Ovary (tissue), 3 donors: ENCODE data around the gene IGFBP7.

Source experiments
- EP300 ChIP-seq: sonication (generic); formaldehyde crosslinking; IDR thresholded peaks from one replicate; pipeline ENCODE4 v1.6.1; 2017; ENCODE audit warnings: antibody characterized with exemption
- POLR2A ChIP-seq: fragments of 450-650 bp; IDR thresholded peaks from one replicate; pipeline ENCODE4 v1.6.1; 2017; ENCODE audit warnings: antibody characterized with exemption, mild to moderate bottlenecking, moderate library complexity
- TF ChIP-seq, protein P1 (sequence below), 3 donors: fragments of 450-650 bp in 2 of 3; fragments of 200-600 bp in 1 of 3; IDR thresholded peaks; one replicate each; pipeline versions ENCODE4 v1.5.1 to v1.8.0; 2016 to 2022; ENCODE audit warnings: antibody characterized with exemption in 3 of 3, mild to moderate bottlenecking in 1 of 3
- donor health status: DM: no; HTN: no; CAD: no.

DNA sequence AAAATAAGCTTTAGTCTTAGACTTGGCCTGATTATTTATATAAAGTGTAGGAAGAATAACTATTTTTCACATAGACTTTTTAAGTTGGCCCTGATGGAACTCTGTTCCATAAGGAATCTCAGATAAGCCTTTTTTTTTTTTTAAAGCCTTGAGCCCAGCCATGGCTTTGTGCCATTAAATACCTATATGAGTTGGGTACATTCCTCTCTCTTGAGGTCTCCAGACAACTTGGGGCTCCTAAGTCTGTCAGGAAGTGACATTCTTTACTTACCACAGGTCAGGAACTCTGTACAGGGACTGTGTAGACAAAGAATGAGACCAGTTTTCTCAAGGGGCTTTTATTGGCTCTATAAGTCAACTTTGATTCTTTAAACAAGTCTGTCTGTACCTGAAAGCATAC lies 27.1 kb upstream of the IGFBP7 start:
- TF ChIP-seq, protein P1, sequence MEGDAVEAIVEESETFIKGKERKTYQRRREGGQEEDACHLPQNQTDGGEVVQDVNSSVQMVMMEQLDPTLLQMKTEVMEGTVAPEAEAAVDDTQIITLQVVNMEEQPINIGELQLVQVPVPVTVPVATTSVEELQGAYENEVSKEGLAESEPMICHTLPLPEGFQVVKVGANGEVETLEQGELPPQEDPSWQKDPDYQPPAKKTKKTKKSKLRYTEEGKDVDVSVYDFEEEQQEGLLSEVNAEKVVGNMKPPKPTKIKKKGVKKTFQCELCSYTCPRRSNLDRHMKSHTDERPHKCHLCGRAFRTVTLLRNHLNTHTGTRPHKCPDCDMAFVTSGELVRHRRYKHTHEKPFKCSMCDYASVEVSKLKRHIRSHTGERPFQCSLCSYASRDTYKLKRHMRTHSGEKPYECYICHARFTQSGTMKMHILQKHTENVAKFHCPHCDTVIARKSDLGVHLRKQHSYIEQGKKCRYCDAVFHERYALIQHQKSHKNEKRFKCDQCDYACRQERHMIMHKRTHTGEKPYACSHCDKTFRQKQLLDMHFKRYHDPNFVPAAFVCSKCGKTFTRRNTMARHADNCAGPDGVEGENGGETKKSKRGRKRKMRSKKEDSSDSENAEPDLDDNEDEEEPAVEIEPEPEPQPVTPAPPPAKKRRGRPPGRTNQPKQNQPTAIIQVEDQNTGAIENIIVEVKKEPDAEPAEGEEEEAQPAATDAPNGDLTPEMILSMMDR (IDR thresholded peaks at IDR 0.05): no peak
- no peak for TF ChIP-seq POLR2A
- TF ChIP-seq EP300: no peak
